Peyer's patch (tissue), 4 donors: ENCODE data around the gene SLC4A2. TPM values are rescaled to one million over a fixed set of nuclear protein-coding genes. Genes with fewer than 3 reads are reported as not detected.

Experiments used
- DNase-seq, 3 donors: peaks; one replicate each; pipeline ENCODE4 v3.0.0-alpha.2; 2017 to 2019
- H3K27ac ChIP-seq, 4 donors: fragments of 200-600 bp; sonication (generic); one replicate each; pipeline ENCODE4 v1.5.1; 2016 to 2019
- H3K27me3 ChIP-seq, 2 donors: fragments of 200-600 bp; sonication (generic); one replicate each; pipeline ENCODE4 v1.5.1; 2019
- H3K36me3 ChIP-seq, 3 donors: fragments of 200-600 bp; sonication (generic); one replicate each; pipeline ENCODE4 v1.5.1; 2016 to 2019
- H3K4me1 ChIP-seq, 4 donors: fragments of 200-600 bp; sonication (generic); one replicate each; pipeline ENCODE4 v1.5.1; 2016 to 2019
- H3K4me3 ChIP-seq, 4 donors: fragments of 200-600 bp; sonication (generic); 1 replicate in 3 of 4; 2 replicates in 1 of 4; pipeline ENCODE4 v1.5.1; 2016 to 2019; ENCODE audit warnings: mild to moderate bottlenecking in 1 of 4
- H3K9me3 ChIP-seq, 4 donors: fragments of 200-600 bp; sonication (generic); one replicate each; pipeline ENCODE4 v1.5.1; 2016 to 2019; ENCODE audit warnings: mild to moderate bottlenecking in 1 of 4
- POLR2A ChIP-seq, 2 donors: fragments of 450-650 bp; IDR thresholded peaks; one replicate each; pipeline ENCODE4 v1.5.1; 2017; ENCODE audit warnings: antibody characterized with exemption in 2 of 2, mild to moderate bottlenecking in 2 of 2, moderate library complexity in 2 of 2
- total RNA-seq, 4 donors: library from RNA; depleted of rRNA; stranded (reverse); fragments of >200 nt; gene quantifications; one replicate each; pipeline ENCODE4 v1.1.0, GENCODE V29; 2016
- TF ChIP-seq, protein P1 (sequence below), 6 experiments: fragments of 450-650 bp in 4 of 6; fragments of 200-600 bp in 2 of 6; sonication (generic) in 1 of 6; IDR thresholded peaks; one replicate each; pipeline ENCODE4 v1.5.1; 2017 to 2019; ENCODE audit warnings: antibody characterized with exemption in 6 of 6, mild to moderate bottlenecking in 3 of 6, moderate library complexity in 1 of 6

SLC4A2 gene
- total RNA-seq, 4 donors from 2014 or later, result 101 to 143 (median 121) TPM

DNA sequence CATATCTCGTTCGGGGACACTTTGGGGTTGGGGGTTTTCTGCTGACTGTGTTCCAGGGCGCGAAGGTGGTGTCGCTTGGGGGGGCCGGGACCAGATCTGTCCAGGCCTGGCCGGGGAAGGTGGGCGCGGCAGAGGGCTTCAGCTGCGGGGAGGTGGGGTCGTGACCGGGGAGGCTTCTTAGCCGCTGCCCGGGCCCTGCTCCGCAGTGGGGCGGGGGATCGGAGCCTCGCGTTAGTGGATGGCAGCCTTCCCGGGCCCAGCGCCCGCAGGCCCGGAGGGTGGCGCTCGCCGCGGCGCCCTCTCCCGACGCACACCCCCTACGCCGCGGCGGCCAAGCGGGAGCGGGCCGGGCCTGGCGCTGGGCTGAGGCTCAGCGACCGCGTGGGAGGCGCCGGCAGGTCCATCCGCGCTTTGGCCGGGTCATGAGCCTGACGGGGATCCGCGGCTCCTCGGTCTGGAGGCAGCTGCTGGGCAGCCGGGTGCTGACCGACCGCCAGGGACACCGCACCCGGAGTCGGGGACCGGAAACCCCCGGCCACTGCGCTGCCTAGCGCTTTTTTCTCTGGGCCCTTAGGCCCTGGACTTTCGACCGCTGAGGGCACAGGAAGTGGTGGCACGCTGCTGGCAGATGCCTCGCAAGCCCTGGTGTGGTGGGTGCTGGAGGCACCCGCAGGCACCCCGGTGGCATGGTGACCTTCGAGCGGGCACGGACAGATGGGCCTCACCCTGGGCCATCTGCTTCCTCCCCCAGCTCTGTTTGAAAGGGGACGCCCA lies 28.0 kb downstream of the SLC4A2 start:
- peaks cover 0 to 58% (median 17%) of the 10 kb centered on the region in 4 donors for H3K4me1 ChIP-seq
- peak overlapping the region; percentile 63 to 97 (median 82) for H3K4me3 ChIP-seq

DNA sequence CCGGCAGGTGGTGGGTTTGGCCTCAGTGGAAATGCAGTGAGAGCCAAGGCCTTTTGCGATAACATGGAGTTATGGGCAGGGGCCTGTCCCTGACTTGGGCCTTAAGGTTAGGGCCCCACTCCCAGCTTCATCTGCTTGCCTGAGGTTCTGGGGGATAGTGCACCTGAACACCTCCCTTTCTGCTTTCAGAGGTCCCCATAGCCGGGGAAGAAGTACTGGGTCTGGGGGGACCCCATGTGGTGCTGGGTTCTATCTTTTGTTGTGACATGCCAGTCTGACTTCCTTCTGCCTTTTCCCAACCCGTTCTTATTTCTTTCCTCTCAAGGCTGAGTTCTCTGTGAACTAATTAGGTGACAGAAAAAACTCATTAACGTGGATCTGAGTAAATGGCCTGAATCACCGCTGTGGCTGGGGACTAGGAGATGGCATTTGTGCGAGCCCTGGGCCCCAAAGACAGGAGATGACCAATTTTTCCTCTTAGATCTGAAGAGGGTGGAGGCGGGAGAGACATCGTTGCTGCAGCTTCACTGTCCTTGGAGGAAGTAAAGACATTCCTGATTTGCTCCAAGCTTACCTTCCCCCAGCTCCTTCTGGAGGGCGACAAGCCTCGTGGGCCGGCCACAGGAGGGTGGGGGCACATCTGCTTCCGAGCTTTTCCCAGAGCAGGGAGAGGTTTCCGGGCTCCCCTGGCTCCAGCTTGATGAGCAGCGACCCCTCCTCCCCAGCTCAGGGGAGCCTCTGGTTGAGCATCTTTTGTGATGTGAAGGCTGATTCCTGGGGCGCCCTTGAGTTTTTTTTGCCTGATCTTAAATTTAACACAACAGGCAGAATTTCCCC lies 28.8 kb downstream of the SLC4A2 start:
- Histone ChIP-seq H3K27ac (peak overlapping the region; percentile 73 to 86 (median 78)), H3K9me3 (no peaks in the 10 kb centered on the region), H3K36me3 (peaks cover 0 to 5% (median 0%) of the 10 kb centered on the region in 3 donors), H3K4me3 (peak overlapping the region; percentile 63 to 97 (median 82)), H3K27me3 (no peaks in the 10 kb centered on the region), H3K4me1 (peaks cover 0 to 55% (median 15%) of the 10 kb centered on the region in 4 donors)
- no peak for DNase-seq
- TF ChIP-seq POLR2A (IDR thresholded peaks at IDR 0.05), result no peak
- TF ChIP-seq, protein P1, sequence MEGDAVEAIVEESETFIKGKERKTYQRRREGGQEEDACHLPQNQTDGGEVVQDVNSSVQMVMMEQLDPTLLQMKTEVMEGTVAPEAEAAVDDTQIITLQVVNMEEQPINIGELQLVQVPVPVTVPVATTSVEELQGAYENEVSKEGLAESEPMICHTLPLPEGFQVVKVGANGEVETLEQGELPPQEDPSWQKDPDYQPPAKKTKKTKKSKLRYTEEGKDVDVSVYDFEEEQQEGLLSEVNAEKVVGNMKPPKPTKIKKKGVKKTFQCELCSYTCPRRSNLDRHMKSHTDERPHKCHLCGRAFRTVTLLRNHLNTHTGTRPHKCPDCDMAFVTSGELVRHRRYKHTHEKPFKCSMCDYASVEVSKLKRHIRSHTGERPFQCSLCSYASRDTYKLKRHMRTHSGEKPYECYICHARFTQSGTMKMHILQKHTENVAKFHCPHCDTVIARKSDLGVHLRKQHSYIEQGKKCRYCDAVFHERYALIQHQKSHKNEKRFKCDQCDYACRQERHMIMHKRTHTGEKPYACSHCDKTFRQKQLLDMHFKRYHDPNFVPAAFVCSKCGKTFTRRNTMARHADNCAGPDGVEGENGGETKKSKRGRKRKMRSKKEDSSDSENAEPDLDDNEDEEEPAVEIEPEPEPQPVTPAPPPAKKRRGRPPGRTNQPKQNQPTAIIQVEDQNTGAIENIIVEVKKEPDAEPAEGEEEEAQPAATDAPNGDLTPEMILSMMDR (IDR thresholded peaks at IDR 0.05), result no peak

More for the DNA sequence above, 28.0 kb downstream of the SLC4A2 start:
- no peaks in the 10 kb centered on the region for H3K9me3 ChIP-seq
- peak; percentile 27 to 83 (median 83) for DNase-seq
- TF ChIP-seq, protein P1 (IDR thresholded peaks at IDR 0.05), result peak in 5 of 6 experiments; percentile 27 to 43 (median 36)
- peak; percentile 54 to 70 for TF ChIP-seq POLR2A (IDR thresholded peaks at IDR 0.05)
- H3K36me3 ChIP-seq, result no peaks in the 10 kb centered on the region
- H3K27me3 ChIP-seq, result no peaks in the 10 kb centered on the region
- H3K27ac ChIP-seq, result peak overlapping the region; percentile 73 to 86 (median 78)

DNA sequence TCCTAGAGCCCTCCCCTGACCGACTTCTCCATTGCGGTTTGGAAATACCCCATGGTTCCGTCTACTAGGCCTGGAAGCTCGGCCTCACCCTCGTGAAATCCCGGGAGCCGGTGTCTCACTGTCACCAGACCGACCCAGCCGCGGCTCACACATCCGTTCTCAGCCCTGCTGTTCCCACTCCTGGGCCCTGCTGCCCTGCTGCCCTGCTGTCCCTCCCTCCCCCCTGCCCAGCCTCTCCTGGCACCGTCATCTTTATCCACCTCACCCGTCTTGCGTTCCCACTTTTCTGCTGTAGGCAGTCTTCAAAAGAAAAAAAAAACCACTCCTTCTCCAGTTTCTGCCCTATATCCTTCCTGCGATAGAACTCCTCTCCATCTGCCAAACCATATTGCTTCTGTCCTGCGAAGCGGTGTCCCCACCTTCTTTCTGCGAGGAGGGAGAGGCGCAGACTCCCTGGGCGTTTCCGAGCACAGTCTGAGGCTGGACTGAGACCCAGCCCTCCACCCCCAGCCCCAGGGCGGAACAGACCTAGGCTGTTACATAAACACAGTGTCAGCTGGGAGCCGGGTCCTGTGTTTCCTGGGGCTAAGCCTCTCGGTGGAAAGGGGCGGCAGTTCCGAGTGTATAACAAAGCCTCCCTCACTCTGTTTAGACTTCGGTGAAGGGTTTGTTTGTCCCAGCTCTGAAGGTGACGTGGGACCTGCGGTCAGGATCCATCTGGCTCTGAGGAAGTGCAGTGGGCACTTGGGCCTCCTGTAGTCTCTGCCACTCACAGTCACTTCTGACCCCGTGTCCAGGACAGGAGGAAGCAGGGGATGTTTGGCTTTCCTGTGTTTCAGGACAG lies 29.7 kb downstream of the SLC4A2 start:
- Histone ChIP-seq H3K4me3 (peak overlapping the region in 2 of 4 donors; percentile 94 to 97), H3K9me3 (no peaks in the 10 kb centered on the region), H3K36me3 (peaks cover 0 to 5% (median 0%) of the 10 kb centered on the region in 3 donors), H3K4me1 (peaks cover 0 to 49% (median 10%) of the 10 kb centered on the region in 4 donors), H3K27me3 (no peaks in the 10 kb centered on the region), H3K27ac (peak overlapping the region; percentile 73 to 86 (median 78))
- TF ChIP-seq POLR2A (IDR thresholded peaks at IDR 0.05), result no peak
- TF ChIP-seq, protein P1 (IDR thresholded peaks at IDR 0.05), result no peak
- DNase-seq, result peak in 1 of 3 donors; percentile 67

DNA sequence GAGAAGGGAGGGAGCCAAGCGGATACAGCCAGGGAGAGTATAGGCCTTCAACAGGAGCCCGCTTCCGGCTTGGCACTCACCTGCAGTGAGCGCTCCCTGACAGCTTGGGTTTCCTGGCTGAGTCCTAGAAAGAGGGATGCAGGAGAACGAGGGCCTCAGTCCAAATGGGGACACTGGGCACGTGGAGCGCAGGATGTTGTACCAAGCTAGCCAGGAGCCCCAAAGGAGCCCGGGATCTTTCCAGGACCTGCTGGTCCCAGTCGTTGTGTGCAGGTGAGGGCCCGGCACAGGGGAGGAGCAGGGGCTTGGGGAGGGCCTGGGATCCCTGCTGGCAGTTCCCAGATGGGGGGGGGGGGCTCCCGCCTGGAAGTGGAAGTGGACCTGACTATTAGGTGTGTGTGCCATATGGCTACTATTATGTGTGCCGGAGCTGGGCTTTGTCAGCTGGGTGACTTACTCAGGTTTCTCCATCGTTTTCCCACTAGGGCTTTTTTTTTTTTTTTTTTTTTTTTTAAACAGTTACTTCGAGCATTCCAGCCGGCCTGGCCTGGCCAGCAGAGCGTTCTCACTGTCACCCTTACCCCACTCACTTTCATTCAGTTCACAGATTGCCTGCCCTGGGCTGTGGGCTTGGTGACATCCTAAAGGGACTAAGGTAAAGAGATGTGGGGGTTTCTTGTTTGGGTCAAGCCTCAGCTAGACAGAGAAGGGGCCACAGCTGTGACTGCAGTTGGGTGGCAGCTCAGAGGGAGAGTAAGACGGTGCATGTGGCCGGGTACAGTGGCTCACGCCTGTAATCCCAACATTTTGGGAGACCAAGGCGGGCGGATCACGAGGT lies 30.7 kb downstream of the SLC4A2 start:
- Histone ChIP-seq H3K36me3 (peaks cover 0 to 5% (median 0%) of the 10 kb centered on the region in 3 donors), H3K4me1 (peaks cover 0 to 49% (median 10%) of the 10 kb centered on the region in 4 donors), H3K4me3 (peak overlapping the region in 2 of 4 donors; percentile 94 to 97), H3K9me3 (no peaks in the 10 kb centered on the region), H3K27me3 (no peaks in the 10 kb centered on the region), H3K27ac (peak overlapping the region; percentile 73 to 86 (median 78))
- TF ChIP-seq, protein P1 (IDR thresholded peaks at IDR 0.05), result no peak
- no peak for TF ChIP-seq POLR2A (IDR thresholded peaks at IDR 0.05)
- DNase-seq, result no peak
